Neural cell (in vitro differentiated cells): Measurements from ENCODE around the gene STK32B. TPM values are rescaled to one million over a fixed set of nuclear protein-coding genes. Genes with fewer than 3 reads are reported as not detected.

Experiments
- H2AFZ ChIP-seq: fragments of 200-600, 300-800 bp; sonication (generic), shearing (Covaris generic); 2 replicates; pipeline ENCODE4 v1.6.0; 2014; ENCODE audit warnings: low read depth, mild to moderate bottlenecking, antibody characterized with exemption, low read length, moderate library complexity
- H3F3A ChIP-seq: fragments of 200-600 bp; shearing (Covaris generic); 2 replicates; pipeline ENCODE4 v1.6.1; 2016; ENCODE audit warnings: mild to moderate bottlenecking, moderate library complexity, mixed read lengths, antibody characterized with exemption, low read length; ENCODE audit not compliant: insufficient read depth, poor library complexity, severe bottlenecking
- H3K27ac ChIP-seq: fragments of 200-600, 300-800 bp; sonication (generic), shearing (Covaris generic); 2 replicates; pipeline ENCODE4 v1.5.1; 2014; ENCODE audit warnings: mild to moderate bottlenecking, low read length, moderate library complexity
- H3K27me3 ChIP-seq: fragments of 300-800, 200-600 bp; sonication (generic), shearing (Covaris generic); 2 replicates; pipeline ENCODE4 v1.6.0; 2014; ENCODE audit warnings: mild to moderate bottlenecking, low read depth, low read length, moderate library complexity; ENCODE audit not compliant: insufficient read depth
- H3K36me3 ChIP-seq: fragments of 300-800, 200-600 bp; sonication (generic), shearing (Covaris generic); 2 replicates; pipeline ENCODE4 v1.5.1; 2014; ENCODE audit warnings: mild to moderate bottlenecking, antibody characterized with exemption, low read length, moderate library complexity; ENCODE audit not compliant: insufficient read depth
- H3K4me2 ChIP-seq: fragments of 300-800, 200-600 bp; sonication (generic), shearing (Covaris generic); 2 replicates; pipeline ENCODE4 v1.6.0; 2014; ENCODE audit warnings: mild to moderate bottlenecking, low read length
- H3K4me3 ChIP-seq: fragments of 300-800, 200-600 bp; sonication (generic), shearing (Covaris generic); 2 replicates; pipeline ENCODE4 v1.5.1; 2014; ENCODE audit warnings: mild to moderate bottlenecking, low read length, moderate library complexity
- H3K79me2 ChIP-seq: fragments of 200-600 bp; shearing (Covaris generic); replicated peaks from 2 replicates; pipeline ENCODE4 v1.6.0; 2014; ENCODE audit warnings: mild to moderate bottlenecking, low read length, moderate library complexity; ENCODE audit not compliant: insufficient read depth
- H3K9ac ChIP-seq: fragments of 300-800, 200-600 bp; sonication (generic), shearing (Covaris generic); 2 replicates; pipeline ENCODE4 v1.6.1; 2016; ENCODE audit warnings: mild to moderate bottlenecking, low read length, mixed read lengths
- H3K9me2 ChIP-seq: fragments of 200-600 bp; shearing (Covaris generic); 2 replicates; pipeline ENCODE4 v1.6.1; 2016; ENCODE audit warnings: mild to moderate bottlenecking, low read length, mixed read lengths; ENCODE audit not compliant: insufficient read depth
- H3K9me3 ChIP-seq: fragments of 200-600, 300-800 bp; sonication (generic), shearing (Covaris generic); 2 replicates; pipeline ENCODE4 v1.6.1; 2016; ENCODE audit warnings: mild to moderate bottlenecking, mixed run types, low read length, moderate library complexity, mixed read lengths
- H4K20me1 ChIP-seq: fragments of 200-600 bp; shearing (Covaris generic); 2 replicates; pipeline ENCODE4 v1.6.1; 2016; ENCODE audit warnings: mild to moderate bottlenecking, mixed run types; ENCODE audit not compliant: insufficient read depth
- EP300 ChIP-seq: fragments of 450-650 bp; conservative IDR thresholded peaks from 2 replicates; pipeline ENCODE4 v1.6.1; 2014; ENCODE audit warnings: antibody characterized with exemption, mild to moderate bottlenecking, moderate library complexity; ENCODE audit not compliant: poor library complexity, severe bottlenecking
- EZH2 ChIP-seq: fragments of 200-600, 300-800 bp; shearing (Covaris generic), sonication (generic); IDR thresholded peaks from 2 replicates; pipeline ENCODE4 v1.6.1; 2014; ENCODE audit warnings: antibody characterized with exemption, low read length, borderline replicate concordance, mild to moderate bottlenecking; ENCODE audit not compliant: insufficient read depth, poor library complexity, severe bottlenecking
- MXI1 ChIP-seq: fragments of 450-650 bp; conservative IDR thresholded peaks from 2 replicates; pipeline ENCODE4 v1.6.1; 2014; ENCODE audit warnings: antibody characterized with exemption, mild to moderate bottlenecking; ENCODE audit not compliant: poor library complexity, severe bottlenecking
- POLR2AphosphoS5 ChIP-seq: IDR thresholded peaks from 2 replicates; pipeline ENCODE4 v1.6.1; 2012
- RAD21 ChIP-seq: fragments of 450-650 bp; conservative IDR thresholded peaks from 2 replicates; pipeline ENCODE4 v1.6.1; 2014; ENCODE audit warnings: antibody characterized with exemption, mild to moderate bottlenecking, moderate library complexity
- SMC3 ChIP-seq: fragments of 450-650 bp; conservative IDR thresholded peaks from 2 replicates; pipeline ENCODE4 v1.6.1; 2014; ENCODE audit warnings: antibody characterized with exemption, mild to moderate bottlenecking, moderate library complexity; ENCODE audit not compliant: poor library complexity
- TAF1 ChIP-seq: IDR thresholded peaks from 2 replicates; pipeline ENCODE4 v1.6.1; 2012; ENCODE audit warnings: low read depth
- polyA plus RNA-seq: library from polyadenylated mRNA; depleted of rRNA; stranded (reverse); fragments of >200 nt; gene quantifications from 2 replicates; pipeline ENCODE4 v1.2.3, GENCODE V29; 2014
- TF ChIP-seq, protein P1 (sequence below): IDR thresholded peaks from 2 replicates; pipeline ENCODE4 v1.6.1; 2012; ENCODE audit warnings: borderline replicate concordance
- TF ChIP-seq, protein P2 (sequence below): fragments of 450-650 bp; IDR thresholded peaks from 2 replicates; pipeline ENCODE4 v1.5.1; 2014; ENCODE audit warnings: antibody characterized with exemption, mild to moderate bottlenecking, moderate library complexity; ENCODE audit not compliant: poor library complexity, severe bottlenecking

The STK32B gene
- polyA plus RNA-seq, 1 donor from 2014 or later = 42.8 TPM

DNA sequence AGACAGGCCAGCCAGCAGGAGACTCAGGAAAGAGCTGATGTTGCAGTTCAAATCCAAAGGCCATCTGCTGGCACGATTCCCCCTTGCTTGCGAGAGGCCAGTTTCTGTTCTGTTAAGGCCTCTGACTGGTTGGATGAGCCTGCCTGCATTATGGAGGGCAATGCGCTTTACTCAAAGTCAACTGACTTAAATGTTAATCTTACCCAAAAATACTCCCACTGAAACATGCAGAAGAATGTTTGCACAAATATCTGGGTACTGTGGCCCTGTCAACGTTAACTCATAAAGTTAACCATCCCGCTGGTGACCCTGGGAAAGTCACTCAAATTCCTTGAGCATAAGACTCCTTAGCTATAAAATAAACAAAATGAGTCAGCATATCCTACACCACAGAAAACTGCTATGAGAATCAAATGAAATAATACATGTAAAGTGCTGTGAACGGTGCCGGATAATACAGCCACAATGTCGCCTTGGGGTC lies 330.7 kb downstream of the STK32B start:
- H3K9me2 ChIP-seq = no peaks in the 10 kb centered on the region
- H3K4me3 ChIP-seq = no peak overlapping the region
- no peaks in the 10 kb centered on the region for H4K20me1 ChIP-seq
- no peak for TF ChIP-seq RAD21
- no peak for TF ChIP-seq TAF1
- TF ChIP-seq, protein P1, sequence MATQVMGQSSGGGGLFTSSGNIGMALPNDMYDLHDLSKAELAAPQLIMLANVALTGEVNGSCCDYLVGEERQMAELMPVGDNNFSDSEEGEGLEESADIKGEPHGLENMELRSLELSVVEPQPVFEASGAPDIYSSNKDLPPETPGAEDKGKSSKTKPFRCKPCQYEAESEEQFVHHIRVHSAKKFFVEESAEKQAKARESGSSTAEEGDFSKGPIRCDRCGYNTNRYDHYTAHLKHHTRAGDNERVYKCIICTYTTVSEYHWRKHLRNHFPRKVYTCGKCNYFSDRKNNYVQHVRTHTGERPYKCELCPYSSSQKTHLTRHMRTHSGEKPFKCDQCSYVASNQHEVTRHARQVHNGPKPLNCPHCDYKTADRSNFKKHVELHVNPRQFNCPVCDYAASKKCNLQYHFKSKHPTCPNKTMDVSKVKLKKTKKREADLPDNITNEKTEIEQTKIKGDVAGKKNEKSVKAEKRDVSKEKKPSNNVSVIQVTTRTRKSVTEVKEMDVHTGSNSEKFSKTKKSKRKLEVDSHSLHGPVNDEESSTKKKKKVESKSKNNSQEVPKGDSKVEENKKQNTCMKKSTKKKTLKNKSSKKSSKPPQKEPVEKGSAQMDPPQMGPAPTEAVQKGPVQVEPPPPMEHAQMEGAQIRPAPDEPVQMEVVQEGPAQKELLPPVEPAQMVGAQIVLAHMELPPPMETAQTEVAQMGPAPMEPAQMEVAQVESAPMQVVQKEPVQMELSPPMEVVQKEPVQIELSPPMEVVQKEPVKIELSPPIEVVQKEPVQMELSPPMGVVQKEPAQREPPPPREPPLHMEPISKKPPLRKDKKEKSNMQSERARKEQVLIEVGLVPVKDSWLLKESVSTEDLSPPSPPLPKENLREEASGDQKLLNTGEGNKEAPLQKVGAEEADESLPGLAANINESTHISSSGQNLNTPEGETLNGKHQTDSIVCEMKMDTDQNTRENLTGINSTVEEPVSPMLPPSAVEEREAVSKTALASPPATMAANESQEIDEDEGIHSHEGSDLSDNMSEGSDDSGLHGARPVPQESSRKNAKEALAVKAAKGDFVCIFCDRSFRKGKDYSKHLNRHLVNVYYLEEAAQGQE = no peak
- TF ChIP-seq MXI1 = no peak
- no peak for TF ChIP-seq SMC3
- TF ChIP-seq EP300 = no peak
- TF ChIP-seq POLR2AphosphoS5 = no peak
- TF ChIP-seq EZH2 = no peak
- TF ChIP-seq, protein P2, sequence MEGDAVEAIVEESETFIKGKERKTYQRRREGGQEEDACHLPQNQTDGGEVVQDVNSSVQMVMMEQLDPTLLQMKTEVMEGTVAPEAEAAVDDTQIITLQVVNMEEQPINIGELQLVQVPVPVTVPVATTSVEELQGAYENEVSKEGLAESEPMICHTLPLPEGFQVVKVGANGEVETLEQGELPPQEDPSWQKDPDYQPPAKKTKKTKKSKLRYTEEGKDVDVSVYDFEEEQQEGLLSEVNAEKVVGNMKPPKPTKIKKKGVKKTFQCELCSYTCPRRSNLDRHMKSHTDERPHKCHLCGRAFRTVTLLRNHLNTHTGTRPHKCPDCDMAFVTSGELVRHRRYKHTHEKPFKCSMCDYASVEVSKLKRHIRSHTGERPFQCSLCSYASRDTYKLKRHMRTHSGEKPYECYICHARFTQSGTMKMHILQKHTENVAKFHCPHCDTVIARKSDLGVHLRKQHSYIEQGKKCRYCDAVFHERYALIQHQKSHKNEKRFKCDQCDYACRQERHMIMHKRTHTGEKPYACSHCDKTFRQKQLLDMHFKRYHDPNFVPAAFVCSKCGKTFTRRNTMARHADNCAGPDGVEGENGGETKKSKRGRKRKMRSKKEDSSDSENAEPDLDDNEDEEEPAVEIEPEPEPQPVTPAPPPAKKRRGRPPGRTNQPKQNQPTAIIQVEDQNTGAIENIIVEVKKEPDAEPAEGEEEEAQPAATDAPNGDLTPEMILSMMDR = no peak
- no peaks in the 10 kb centered on the region for H3K9me3 ChIP-seq
- H3K36me3 ChIP-seq = no peaks in the 10 kb centered on the region
- no peaks in the 10 kb centered on the region for H3K27me3 ChIP-seq
- no peak overlapping the region for H3K4me2 ChIP-seq
- no peaks in the 10 kb centered on the region for H3F3A ChIP-seq
- H3K79me2 ChIP-seq = no peaks in the 10 kb centered on the region
- H2AFZ ChIP-seq = no peak overlapping the region
- H3K27ac ChIP-seq = no peak overlapping the region
- H3K9ac ChIP-seq = no peak overlapping the region

DNA sequence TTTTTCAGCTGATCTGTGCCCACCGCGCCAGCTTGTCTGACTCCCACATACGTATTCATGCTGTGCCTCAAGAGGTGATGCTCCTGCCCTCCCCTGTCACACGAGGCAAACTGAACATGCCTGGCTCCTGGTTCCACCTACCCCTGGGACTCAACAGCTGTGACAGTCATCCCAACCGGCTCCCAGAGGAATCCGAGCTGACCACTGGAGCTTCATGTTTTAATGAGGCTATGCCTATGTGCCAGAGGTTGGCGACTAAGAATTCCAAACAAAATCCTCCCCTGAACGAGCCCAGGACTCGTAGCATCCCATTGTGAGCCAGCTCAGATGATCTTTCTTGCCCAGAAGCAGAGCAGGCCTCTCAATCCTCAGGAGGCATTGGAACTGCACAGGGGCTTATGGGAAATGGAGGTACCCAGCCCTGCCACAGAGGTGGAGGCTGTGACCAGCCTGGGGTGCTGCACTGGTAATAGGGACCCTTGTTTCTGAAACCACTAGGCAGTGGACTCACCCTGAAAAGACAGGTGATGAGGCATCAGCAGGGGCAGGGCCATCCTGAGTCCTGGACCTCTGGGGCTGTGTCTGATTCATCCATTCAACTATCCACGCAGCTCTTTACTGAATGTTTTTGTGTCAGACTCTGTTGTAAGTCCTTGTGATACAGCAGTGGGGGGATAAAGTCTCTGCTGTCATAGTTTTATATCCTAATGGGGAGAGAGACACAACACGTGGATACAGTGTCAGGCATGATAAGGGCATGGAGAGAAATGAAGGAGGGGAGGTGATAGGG lies 332.1 kb downstream of the STK32B start:
- Histone ChIP-seq H3K9me3 (no peaks in the 10 kb centered on the region), H3K27me3 (no peaks in the 10 kb centered on the region), H3K4me2 (no peak overlapping the region), H4K20me1 (no peaks in the 10 kb centered on the region), H2AFZ (no peak overlapping the region), H3K9me2 (no peaks in the 10 kb centered on the region), H3K79me2 (no peaks in the 10 kb centered on the region), H3K9ac (no peak overlapping the region), H3K36me3 (no peaks in the 10 kb centered on the region), H3F3A (no peaks in the 10 kb centered on the region), H3K4me3 (no peak overlapping the region), H3K27ac (no peak overlapping the region)
- TF ChIP-seq EZH2 (no peak), MXI1 (no peak), TAF1 (no peak), POLR2AphosphoS5 (no peak), SMC3 (no peak), EP300 (no peak), RAD21 (no peak)
- TF ChIP-seq, protein P1 = no peak
- TF ChIP-seq, protein P2 = no peak
